ENCODE measurements around the gene NXPE3. TPM values are rescaled to one million over a fixed set of nuclear protein-coding genes. Genes with fewer than 3 reads are reported as not detected.

NXPE3 gene
- polyA plus RNA-seq, 3 donors: 14.6 to 35.8 (median 19.8) TPM

DNA sequence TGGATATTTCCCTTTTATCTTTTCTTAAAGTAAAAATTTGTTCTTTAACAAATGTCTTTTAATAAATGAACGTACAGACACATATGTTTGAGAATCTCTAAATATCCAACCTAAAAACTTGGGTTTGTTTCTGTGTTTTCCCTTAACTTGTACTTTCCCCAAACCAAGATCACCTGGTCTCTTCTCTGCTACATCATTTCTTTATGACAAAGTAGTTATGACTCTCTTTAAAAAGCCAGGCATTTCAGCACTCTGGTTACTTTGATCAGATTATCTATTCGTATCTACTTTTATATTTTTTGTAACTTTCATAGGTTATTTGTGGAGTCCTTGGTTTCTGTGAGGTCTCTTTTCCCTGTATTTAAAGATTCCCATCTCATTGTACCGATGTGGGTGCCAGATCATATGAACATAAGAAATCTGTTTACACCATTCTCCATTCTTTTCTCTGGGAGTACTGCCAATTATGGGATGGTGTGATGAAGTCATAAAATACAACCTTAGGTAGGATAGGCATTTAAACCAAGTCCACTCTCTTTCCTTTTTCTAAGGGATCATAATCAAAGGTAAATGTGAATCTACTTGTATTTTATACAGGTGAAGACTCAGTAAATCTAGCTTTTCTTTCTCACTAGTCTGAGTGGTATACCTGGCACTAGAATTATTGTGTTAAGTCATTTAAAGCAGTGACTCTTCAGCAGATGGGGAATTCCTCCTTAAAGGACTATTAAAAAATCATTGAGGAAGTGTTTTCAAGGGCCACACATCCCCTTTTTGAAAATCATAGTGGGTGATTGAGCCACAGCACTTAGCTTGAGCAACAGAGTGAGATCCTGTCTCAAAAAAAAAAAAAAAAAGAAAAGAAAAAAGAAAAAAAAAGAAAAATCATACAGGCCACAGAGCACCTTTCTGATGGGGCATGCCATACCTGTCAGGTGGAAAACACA is 57.9 kb downstream of the NXPE3 start:
- intact Hi-C loops (cut with micrococcal nuclease): no loop called here
- no peaks in the 10 kb centered on the region for H3K27me3 ChIP-seq (ENCODE audit: control insufficient read depth in 2 of 2, insufficient read depth in 2 of 2, low read length in 2 of 2)
- peak; percentile 85 to 95 (median 93) for DNase-seq
- Mint-ChIP-seq H3K4me1 (peaks cover 72% of the 10 kb centered on the region), H3K4me3 (peak overlapping the region in 1 of 2 donors; percentile 52), H3K9me3 (peaks cover 0 to 2% (median 0%) of the 10 kb centered on the region in 7 donors), H3K27ac (peak overlapping the region; percentile 90 to 99 (median 96)), H3K27me3 (ENCODE audit: low read depth in 3 of 3) (peaks cover 0 to 6% (median 5%) of the 10 kb centered on the region in 3 donors), H3K36me3 (peaks cover 16 to 17% of the 10 kb centered on the region in 2 donors)
- no peak overlapping the region for H2AFZ ChIP-seq (ENCODE audit: insufficient read depth, low read depth, low read length, poor library complexity, severe bottlenecking)
- H3K79me2 ChIP-seq (ENCODE audit: insufficient read depth, low read length): peaks cover 6% of the 10 kb centered on the region
- H3K9me3 ChIP-seq (replicated peaks in 1 of 2; ENCODE audit: control insufficient read depth in 1 of 2, insufficient read depth in 1 of 2, low read length in 2 of 2): no peaks in the 10 kb centered on the region
- H3K4me3 ChIP-seq (replicated peaks in 1 of 3; ENCODE audit: low read depth in 2 of 3, low read length in 3 of 3): peak overlapping the region in 1 of 3 experiments; percentile 29
- peak overlapping the region; percentile 45 for H3K9ac ChIP-seq (ENCODE audit: insufficient read depth, low read length, poor library complexity, severe bottlenecking)
- H3K4me1 ChIP-seq (ENCODE audit: control insufficient read depth in 1 of 2, insufficient read depth in 2 of 2, low read length in 2 of 2): peaks cover 48 to 63% of the 10 kb centered on the region in 2 donors
- no peaks in the 10 kb centered on the region for H4K20me1 ChIP-seq (ENCODE audit: insufficient read depth, low read length)
- TF ChIP-seq, protein P1, sequence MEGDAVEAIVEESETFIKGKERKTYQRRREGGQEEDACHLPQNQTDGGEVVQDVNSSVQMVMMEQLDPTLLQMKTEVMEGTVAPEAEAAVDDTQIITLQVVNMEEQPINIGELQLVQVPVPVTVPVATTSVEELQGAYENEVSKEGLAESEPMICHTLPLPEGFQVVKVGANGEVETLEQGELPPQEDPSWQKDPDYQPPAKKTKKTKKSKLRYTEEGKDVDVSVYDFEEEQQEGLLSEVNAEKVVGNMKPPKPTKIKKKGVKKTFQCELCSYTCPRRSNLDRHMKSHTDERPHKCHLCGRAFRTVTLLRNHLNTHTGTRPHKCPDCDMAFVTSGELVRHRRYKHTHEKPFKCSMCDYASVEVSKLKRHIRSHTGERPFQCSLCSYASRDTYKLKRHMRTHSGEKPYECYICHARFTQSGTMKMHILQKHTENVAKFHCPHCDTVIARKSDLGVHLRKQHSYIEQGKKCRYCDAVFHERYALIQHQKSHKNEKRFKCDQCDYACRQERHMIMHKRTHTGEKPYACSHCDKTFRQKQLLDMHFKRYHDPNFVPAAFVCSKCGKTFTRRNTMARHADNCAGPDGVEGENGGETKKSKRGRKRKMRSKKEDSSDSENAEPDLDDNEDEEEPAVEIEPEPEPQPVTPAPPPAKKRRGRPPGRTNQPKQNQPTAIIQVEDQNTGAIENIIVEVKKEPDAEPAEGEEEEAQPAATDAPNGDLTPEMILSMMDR (IDR thresholded peaks at IDR 0.05): no peak
- WGBS (ENCODE audit: insufficient coverage): no CpG with 5 or more reads among the region's 3 CpGs
- H3K4me2 ChIP-seq (replicated peaks; ENCODE audit: extremely low read depth, low read length, poor library complexity, severe bottlenecking): peak overlapping the region; percentile 34
- H3K27ac ChIP-seq (ENCODE audit: low read depth in 1 of 2, low read length in 2 of 2): peak overlapping the region in 1 of 2 donors; percentile 86
- no peaks in the 10 kb centered on the region for H3K36me3 ChIP-seq (replicated peaks in 1 of 2; ENCODE audit: control insufficient read depth in 1 of 2, insufficient read depth in 2 of 2, low read length in 2 of 2)

DNA sequence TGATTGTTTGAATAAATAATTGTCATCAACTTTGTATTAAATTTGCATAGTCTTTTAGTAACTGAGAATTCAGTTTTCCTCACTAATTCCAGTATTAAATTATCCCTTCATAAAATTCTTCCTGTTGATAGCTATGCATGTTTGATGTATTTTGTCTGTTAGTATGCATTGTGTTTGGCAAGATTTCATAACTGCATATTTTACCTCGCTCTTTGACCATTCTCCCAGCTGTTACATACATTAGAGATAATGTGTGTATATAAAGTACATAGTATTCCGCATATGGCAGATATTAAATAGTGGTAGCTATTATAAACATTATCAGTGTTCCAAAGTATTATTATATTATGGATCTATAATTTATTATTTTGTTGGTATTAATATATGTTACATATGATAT is 59.7 kb downstream of the NXPE3 start:
- Histone ChIP-seq H2AFZ (ENCODE audit: insufficient read depth, low read depth, low read length, poor library complexity, severe bottlenecking) (no peak overlapping the region), H3K4me1 (ENCODE audit: control insufficient read depth in 1 of 2, insufficient read depth in 2 of 2, low read length in 2 of 2) (peaks cover 59 to 76% of the 10 kb centered on the region in 2 donors), H3K9me3 (replicated peaks in 1 of 2; ENCODE audit: control insufficient read depth in 1 of 2, insufficient read depth in 1 of 2, low read length in 2 of 2) (no peaks in the 10 kb centered on the region), H3K27me3 (ENCODE audit: control insufficient read depth in 2 of 2, insufficient read depth in 2 of 2, low read length in 2 of 2) (no peaks in the 10 kb centered on the region), H3K4me2 (replicated peaks; ENCODE audit: extremely low read depth, low read length, poor library complexity, severe bottlenecking) (no peak overlapping the region), H3K9ac (ENCODE audit: insufficient read depth, low read length, poor library complexity, severe bottlenecking) (no peak overlapping the region), H3K4me3 (replicated peaks in 1 of 3; ENCODE audit: low read depth in 2 of 3, low read length in 3 of 3) (no peak overlapping the region), H3K36me3 (replicated peaks in 1 of 2; ENCODE audit: control insufficient read depth in 1 of 2, insufficient read depth in 2 of 2, low read length in 2 of 2) (no peaks in the 10 kb centered on the region), H3K27ac (ENCODE audit: low read depth in 1 of 2, low read length in 2 of 2) (no peak overlapping the region), H3K79me2 (ENCODE audit: insufficient read depth, low read length) (peaks cover 6% of the 10 kb centered on the region), H4K20me1 (ENCODE audit: insufficient read depth, low read length) (no peaks in the 10 kb centered on the region)
- TF ChIP-seq, protein P1 (IDR thresholded peaks at IDR 0.05): no peak
- Mint-ChIP-seq H3K4me3 (no peak overlapping the region), H3K27ac (no peak overlapping the region), H3K9me3 (peaks cover 0 to 2% (median 0%) of the 10 kb centered on the region in 7 donors), H3K36me3 (peaks cover 9 to 16% of the 10 kb centered on the region in 2 donors), H3K27me3 (ENCODE audit: low read depth in 3 of 3) (peaks cover 0 to 5% (median 4%) of the 10 kb centered on the region in 3 donors), H3K4me1 (peaks cover 74% of the 10 kb centered on the region)
- DNase-seq: no peak
- intact Hi-C loops (cut with micrococcal nuclease): no loop called here
- WGBS (ENCODE audit: insufficient coverage): no CpG with 5 or more reads among the region's 2 CpGs

All from CD14-positive monocyte (primary cell).